ENCODE results near the gene ZBTB18.

DNA sequence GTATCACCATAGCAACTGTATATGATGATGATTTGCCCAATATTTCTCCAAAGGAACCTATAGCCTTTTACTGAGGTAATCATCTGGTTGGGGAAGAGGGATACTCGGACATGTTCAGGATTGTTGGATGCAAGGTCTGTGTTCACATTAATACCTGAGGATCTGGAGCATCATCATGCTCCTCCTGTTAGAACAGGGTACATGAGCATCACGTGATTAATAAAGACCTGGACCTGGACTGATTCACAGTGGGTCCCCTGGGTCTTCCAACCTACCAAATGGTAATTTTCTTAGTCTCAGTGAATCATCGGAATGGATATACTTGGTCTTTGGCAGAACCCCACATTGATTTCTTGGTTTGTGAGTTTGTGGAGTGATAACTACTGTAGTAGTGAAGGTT is 45.6 kb upstream of the ZBTB18 start:
- TF ChIP-seq ZNF384 (IDR thresholded peaks at IDR 0.05) (no peak), SUZ12 (IDR thresholded peaks at IDR 0.05) (no peak), CTBP1 (IDR thresholded peaks at IDR 0.05; ENCODE audit: borderline replicate concordance) (no peak), FOXM1 (IDR thresholded peaks at IDR 0.05; ENCODE audit: borderline replicate concordance) (no peak), ELF4 (IDR thresholded peaks at IDR 0.05) (no peak), L3MBTL2 (conservative IDR thresholded peaks at IDR 0.05) (no peak), FOXA1 (IDR thresholded peaks at IDR 0.05) (no peak), SP1 (IDR thresholded peaks at IDR 0.05) (no peak), NFRKB (IDR thresholded peaks at IDR 0.05) (no peak)
- TF ChIP-seq, protein P1, sequence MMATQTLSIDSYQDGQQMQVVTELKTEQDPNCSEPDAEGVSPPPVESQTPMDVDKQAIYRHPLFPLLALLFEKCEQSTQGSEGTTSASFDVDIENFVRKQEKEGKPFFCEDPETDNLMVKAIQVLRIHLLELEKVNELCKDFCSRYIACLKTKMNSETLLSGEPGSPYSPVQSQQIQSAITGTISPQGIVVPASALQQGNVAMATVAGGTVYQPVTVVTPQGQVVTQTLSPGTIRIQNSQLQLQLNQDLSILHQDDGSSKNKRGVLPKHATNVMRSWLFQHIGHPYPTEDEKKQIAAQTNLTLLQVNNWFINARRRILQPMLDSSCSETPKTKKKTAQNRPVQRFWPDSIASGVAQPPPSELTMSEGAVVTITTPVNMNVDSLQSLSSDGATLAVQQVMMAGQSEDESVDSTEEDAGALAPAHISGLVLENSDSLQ (IDR thresholded peaks at IDR 0.05), result no peak
